Bronchial epithelial cell (primary cell): ENCODE data around the gene RAD51B. TPM values are rescaled to one million over a fixed set of nuclear protein-coding genes. Genes with fewer than 3 reads are reported as not detected.

Source experiments
- DNase-seq: peaks from one replicate; pipeline ENCODE4 v3.0.0-alpha.2; 2010; ENCODE audit warnings: low read depth
- FAIRE-seq: peaks from 2 replicates; lab custom pipeline; 2011; peaks lifted over from hg19 to GRCh38; lab: Jason Lieb, UNC
- H3K27me3 ChIP-seq: 2 replicates; pipeline ENCODE4 v1.5.1; 2011; ENCODE audit warnings: low read length; ENCODE audit not compliant: control insufficient read depth, insufficient read depth
- H3K36me3 ChIP-seq: 2 replicates; pipeline ENCODE4 v1.5.1; 2011; ENCODE audit warnings: low read length; ENCODE audit not compliant: control insufficient read depth, insufficient read depth
- H3K4me3 ChIP-seq: 2 replicates; pipeline ENCODE4 v1.5.1; 2011; ENCODE audit warnings: mild to moderate bottlenecking, low read depth, low read length, control low read depth
- CTCF ChIP-seq: IDR thresholded peaks from 2 replicates; pipeline ENCODE4 v1.5.1; 2011; ENCODE audit warnings: mild to moderate bottlenecking, moderate library complexity, low read length, control low read depth, inconsistent platforms; ENCODE audit not compliant: insufficient read depth, severe bottlenecking
- total RNA-seq: library from RNA; depleted of rRNA; stranded (reverse); fragments of >200 nt; gene quantifications from 2 replicates; pipeline ENCODE4 v1.2.1, GENCODE V29; 2014

RAD51B gene
- total RNA-seq, 1 donor from 2014 or later: 12.1 TPM

GRCh38 chr14:68592948-68593556 is 773.5 kb downstream of the RAD51B start:
- DNase-seq: no peak
- Histone ChIP-seq H3K27me3 (no peaks in the 10 kb centered on the region), H3K36me3 (no peaks in the 10 kb centered on the region), H3K4me3 (no peak overlapping the region)
- no peak for TF ChIP-seq CTCF
- FAIRE-seq: no peak

GRCh38 chr14:68593806-68594536 is 774.4 kb downstream of the RAD51B start:
- no peaks in the 10 kb centered on the region for H3K36me3 ChIP-seq
- H3K27me3 ChIP-seq: no peaks in the 10 kb centered on the region
- no peak overlapping the region for H3K4me3 ChIP-seq
- no peak for TF ChIP-seq CTCF
- no peak for FAIRE-seq
- DNase-seq: no peak

- no peaks in the 10 kb centered on the region for H3K27me3 ChIP-seq
- FAIRE-seq: no peak
- H3K4me3 ChIP-seq: no peak overlapping the region
- H3K36me3 ChIP-seq: no peaks in the 10 kb centered on the region
- TF ChIP-seq CTCF: no peak
- DNase-seq: peak; percentile 36
Observed at GRCh38 chr14:68594737-68595380, 775.3 kb downstream of the RAD51B start.

- TF ChIP-seq CTCF: no peak
- H3K27me3 ChIP-seq: no peaks in the 10 kb centered on the region
- no peaks in the 10 kb centered on the region for H3K36me3 ChIP-seq
- H3K4me3 ChIP-seq: no peak overlapping the region
- DNase-seq: no peak
- no peak for FAIRE-seq
Observed at GRCh38 chr14:68596211-68596610, 776.6 kb downstream of the RAD51B start.

GRCh38 chr14:68596701-68597100 is 777.1 kb downstream of the RAD51B start:
- no peak for DNase-seq
- no peak for FAIRE-seq

More at GRCh38 chr14:68596701-68597100, 777.1 kb downstream of the RAD51B start:
- H3K27me3 ChIP-seq: no peaks in the 10 kb centered on the region
- no peaks in the 10 kb centered on the region for H3K36me3 ChIP-seq
- no peak for TF ChIP-seq CTCF
- no peak overlapping the region for H3K4me3 ChIP-seq
